Neural progenitor cell (in vitro differentiated cells): Measurements from ENCODE around the gene ISM2. TPM values are rescaled to one million over a fixed set of nuclear protein-coding genes. Genes with fewer than 3 reads are reported as not detected.

ENCODE experiments used
- DNase-seq: peaks from one replicate; pipeline ENCODE4 v3.0.0-alpha.2; 2016; ENCODE audit warnings: low spot score
- H2AFZ ChIP-seq: fragments of 200-600 bp; sonication (generic); replicated peaks from 2 replicates; pipeline ENCODE4 v1.6.1; 2016; ENCODE audit warnings: antibody characterized with exemption
- H3F3A ChIP-seq: fragments of 200-600 bp; sonication (generic); 2 replicates; pipeline ENCODE4 v1.6.1; 2016; ENCODE audit warnings: antibody characterized with exemption, low read depth
- H3K27ac ChIP-seq: fragments of 200-600 bp; sonication (generic); 2 replicates; pipeline ENCODE4 v1.5.1; 2016; ENCODE audit warnings: mild to moderate bottlenecking
- H3K27me3 ChIP-seq: fragments of 200-600 bp; sonication (generic); 2 replicates; pipeline ENCODE4 v1.6.1; 2016; ENCODE audit warnings: mild to moderate bottlenecking, moderate library complexity
- H3K36me3 ChIP-seq: fragments of 200-600 bp; sonication (generic); 2 replicates; pipeline ENCODE4 v1.5.1; 2016
- H3K4me1 ChIP-seq: fragments of 200-600 bp; sonication (generic); 2 replicates; pipeline ENCODE4 v1.6.1; 2016; ENCODE audit warnings: mixed run types
- H3K4me2 ChIP-seq: fragments of 200-600 bp; sonication (generic); 2 replicates; pipeline ENCODE4 v1.6.1; 2016
- H3K4me3 ChIP-seq: fragments of 200-600 bp; sonication (generic); 2 replicates; pipeline ENCODE4 v1.5.1; 2016
- H3K79me2 ChIP-seq: fragments of 200-600 bp; sonication (generic); 2 replicates; pipeline ENCODE4 v1.6.1; 2016; ENCODE audit warnings: low read depth
- H3K9ac ChIP-seq: fragments of 200-600 bp; sonication (generic); 2 replicates; pipeline ENCODE4 v1.6.1; 2016
- H3K9me3 ChIP-seq: fragments of 200-600 bp; sonication (generic); 2 replicates; pipeline ENCODE4 v1.5.1; 2016; ENCODE audit warnings: low read depth
- H4K20me1 ChIP-seq: fragments of 200-600 bp; sonication (generic); 2 replicates; pipeline ENCODE4 v1.6.1; 2016; ENCODE audit warnings: low read depth
- H3K27ac Mint-ChIP-seq: 3 replicates; pipeline ENCODE4 v1.8.0; 2021; ENCODE audit warnings: mixed read lengths
- H3K27me3 Mint-ChIP-seq: 2 replicates; pipeline ENCODE4 v1.8.0; 2022; ENCODE audit warnings: low read depth, mild to moderate bottlenecking, inconsistent platforms, moderate library complexity, mixed read lengths; ENCODE audit not compliant: insufficient read depth
- H3K36me3 Mint-ChIP-seq: 3 replicates; pipeline ENCODE4 v1.8.0; 2021; ENCODE audit warnings: mixed read lengths
- H3K4me1 Mint-ChIP-seq: 3 replicates; pipeline ENCODE4 v1.8.0; 2021; ENCODE audit warnings: mixed read lengths
- H3K4me3 Mint-ChIP-seq: 3 replicates; pipeline ENCODE4 v1.8.0; 2021; ENCODE audit warnings: mild to moderate bottlenecking, moderate library complexity, mixed read lengths
- H3K9me3 Mint-ChIP-seq: 3 replicates; pipeline ENCODE4 v1.8.0; 2020; ENCODE audit warnings: mixed read lengths
- CTCF ChIP-seq: fragments of 200-600 bp; sonication (generic); IDR thresholded peaks from 2 replicates; pipeline ENCODE4 v1.5.1; 2017; ENCODE audit warnings: antibody characterized with exemption, mild to moderate bottlenecking
- EZH2 ChIP-seq: fragments of 200-600 bp; sonication (generic); IDR thresholded peaks from 2 replicates; pipeline ENCODE4 v1.6.1; 2017; ENCODE audit warnings: antibody characterized with exemption, mild to moderate bottlenecking, moderate library complexity
- EZH2phosphoT487 ChIP-seq: fragments of 200-600 bp; sonication (generic); IDR thresholded peaks from 2 replicates; pipeline ENCODE4 v1.6.1; 2017; ENCODE audit warnings: antibody characterized with exemption
- total RNA-seq: library from RNA; depleted of rRNA; stranded (reverse); fragments of >200 nt; gene quantifications from 2 replicates; pipeline ENCODE4 v1.2.3, GENCODE V29; 2015; ENCODE audit warnings: low replicate concordance

ISM2 gene
- total RNA-seq, 1 donor from 2014 or later, result 0.07 TPM

GRCh38 chr14:77439861-77440260 lies 58.8 kb downstream of the ISM2 start:
- Histone ChIP-seq H3K36me3 (no peaks in the 10 kb centered on the region), H3K79me2 (no peaks in the 10 kb centered on the region), H3F3A (no peaks in the 10 kb centered on the region), H3K4me3 (no peak overlapping the region), H3K9me3 (no peaks in the 10 kb centered on the region), H3K9ac (no peak overlapping the region), H3K4me1 (no peaks in the 10 kb centered on the region), H3K27ac (no peak overlapping the region), H3K27me3 (no peaks in the 10 kb centered on the region), H3K4me2 (no peak overlapping the region), H2AFZ (no peak overlapping the region), H4K20me1 (no peaks in the 10 kb centered on the region)
- Mint-ChIP-seq H3K36me3 (peaks cover 27% of the 10 kb centered on the region), H3K27ac (no peak overlapping the region), H3K4me1 (no peaks in the 10 kb centered on the region), H3K4me3 (no peak overlapping the region), H3K27me3 (no peaks in the 10 kb centered on the region), H3K9me3 (no peaks in the 10 kb centered on the region)
- DNase-seq, result no peak
- TF ChIP-seq CTCF, result no peak
- no peak for TF ChIP-seq EZH2phosphoT487
- no peak for TF ChIP-seq EZH2

GRCh38 chr14:77438596-77438995 lies 60.0 kb downstream of the ISM2 start:
- H3K4me1 Mint-ChIP-seq, result no peaks in the 10 kb centered on the region
- DNase-seq, result no peak
- no peaks in the 10 kb centered on the region for H3K36me3 ChIP-seq

GRCh38 chr14:77436042-77436441 lies 62.6 kb downstream of the ISM2 start:
- H3K36me3 ChIP-seq, result peaks cover 8% of the 10 kb centered on the region
- H3K4me3 ChIP-seq, result no peak overlapping the region
- Mint-ChIP-seq H3K4me1 (no peaks in the 10 kb centered on the region), H3K4me3 (no peak overlapping the region), H3K36me3 (peaks cover 21% of the 10 kb centered on the region), H3K27ac (no peak overlapping the region), H3K27me3 (no peaks in the 10 kb centered on the region), H3K9me3 (no peaks in the 10 kb centered on the region)
- TF ChIP-seq EZH2 (no peak), CTCF (no peak), EZH2phosphoT487 (no peak)
- H3K9me3 ChIP-seq, result no peaks in the 10 kb centered on the region
- H3F3A ChIP-seq, result no peaks in the 10 kb centered on the region
- no peak overlapping the region for H3K9ac ChIP-seq
- H2AFZ ChIP-seq, result no peak overlapping the region
- no peaks in the 10 kb centered on the region for H3K79me2 ChIP-seq
- no peak overlapping the region for H3K27ac ChIP-seq
- DNase-seq, result no peak
- H3K4me1 ChIP-seq, result no peaks in the 10 kb centered on the region
- H3K4me2 ChIP-seq, result no peak overlapping the region
- H4K20me1 ChIP-seq, result no peaks in the 10 kb centered on the region
- H3K27me3 ChIP-seq, result no peaks in the 10 kb centered on the region

More at GRCh38 chr14:77438596-77438995, 60.0 kb downstream of the ISM2 start:
- Mint-ChIP-seq H3K9me3 (no peaks in the 10 kb centered on the region), H3K36me3 (peaks cover 33% of the 10 kb centered on the region), H3K27ac (no peak overlapping the region), H3K27me3 (no peaks in the 10 kb centered on the region), H3K4me3 (no peak overlapping the region)
- no peaks in the 10 kb centered on the region for H3K79me2 ChIP-seq
- no peak overlapping the region for H2AFZ ChIP-seq
- H3K4me1 ChIP-seq, result no peaks in the 10 kb centered on the region
- TF ChIP-seq CTCF (no peak), EZH2 (no peak)
- no peaks in the 10 kb centered on the region for H3F3A ChIP-seq
- H3K4me3 ChIP-seq, result no peak overlapping the region
- H3K9me3 ChIP-seq, result no peaks in the 10 kb centered on the region
- H4K20me1 ChIP-seq, result no peaks in the 10 kb centered on the region
- H3K4me2 ChIP-seq, result no peak overlapping the region
- H3K27me3 ChIP-seq, result no peaks in the 10 kb centered on the region
- H3K9ac ChIP-seq, result no peak overlapping the region
- no peak overlapping the region for H3K27ac ChIP-seq

GRCh38 chr14:77426396-77426795 lies 72.2 kb downstream of the ISM2 start:
- Mint-ChIP-seq H3K9me3 (no peaks in the 10 kb centered on the region), H3K36me3 (peaks cover 32% of the 10 kb centered on the region), H3K4me3 (no peak overlapping the region), H3K27me3 (no peaks in the 10 kb centered on the region), H3K27ac (no peak overlapping the region), H3K4me1 (no peaks in the 10 kb centered on the region)
- Histone ChIP-seq H3K27me3 (no peaks in the 10 kb centered on the region), H3F3A (no peaks in the 10 kb centered on the region), H3K9me3 (no peaks in the 10 kb centered on the region), H3K36me3 (peaks cover 5% of the 10 kb centered on the region), H3K4me3 (no peak overlapping the region), H3K27ac (no peak overlapping the region), H3K4me2 (no peak overlapping the region), H3K9ac (no peak overlapping the region), H3K4me1 (no peaks in the 10 kb centered on the region), H4K20me1 (no peaks in the 10 kb centered on the region), H2AFZ (no peak overlapping the region), H3K79me2 (no peaks in the 10 kb centered on the region)
- TF ChIP-seq CTCF, result no peak
- TF ChIP-seq EZH2, result no peak
- no peak for TF ChIP-seq EZH2phosphoT487
- no peak for DNase-seq
